Activated effector memory CD4-positive, alpha-beta T cell treated with anti-CD3 and anti-CD28 coated beads, Interleukin-2, amount 50 U/mL, for 16 hours (primary cell): ENCODE data around the gene EZR.
"Not testable (repeated sequence)": the region's sequence is repeated elsewhere in the genome, so short reads cannot be mapped to it uniquely, and the experiment has no call there.

Experiments used
- DNase-seq: peaks from one replicate; pipeline ENCODE4 v3.0.0-alpha.2; 2020

EZR gene

GRCh38 chr6:158793432-158793831, 25.7 kb downstream of the EZR start:
- no peak for DNase-seq

- not testable (repeated sequence) for DNase-seq
Measured at GRCh38 chr6:158792505-158792904, 26.7 kb downstream of the EZR start.

DNA sequence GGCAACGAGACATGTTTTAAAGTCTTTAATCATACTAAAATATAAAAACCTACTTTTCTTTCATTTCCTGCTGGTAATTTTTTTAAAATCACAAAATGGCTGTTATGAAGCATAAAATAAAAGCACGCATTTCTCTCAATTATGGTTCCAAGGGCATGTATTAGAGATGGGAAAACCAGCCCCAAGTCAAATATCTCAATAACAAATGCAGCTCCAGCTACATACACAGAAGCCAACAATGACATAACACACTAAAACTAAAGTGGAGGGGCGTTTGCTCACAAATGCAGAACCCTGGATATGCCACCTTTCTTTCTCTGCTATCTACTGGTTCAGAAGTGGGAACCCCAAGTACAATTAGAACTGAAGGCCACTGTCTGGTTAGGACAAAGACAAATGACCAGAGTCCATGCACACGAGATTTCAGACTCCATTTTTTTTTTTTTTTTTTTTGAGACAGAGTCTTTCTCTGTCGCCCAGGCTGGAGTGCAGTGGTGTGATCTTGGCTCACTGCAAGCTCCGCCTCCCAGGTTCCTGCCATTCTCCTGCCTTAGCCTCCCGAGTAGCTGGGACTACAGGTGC, 27.8 kb downstream of the EZR start:
- DNase-seq: no peak

DNA sequence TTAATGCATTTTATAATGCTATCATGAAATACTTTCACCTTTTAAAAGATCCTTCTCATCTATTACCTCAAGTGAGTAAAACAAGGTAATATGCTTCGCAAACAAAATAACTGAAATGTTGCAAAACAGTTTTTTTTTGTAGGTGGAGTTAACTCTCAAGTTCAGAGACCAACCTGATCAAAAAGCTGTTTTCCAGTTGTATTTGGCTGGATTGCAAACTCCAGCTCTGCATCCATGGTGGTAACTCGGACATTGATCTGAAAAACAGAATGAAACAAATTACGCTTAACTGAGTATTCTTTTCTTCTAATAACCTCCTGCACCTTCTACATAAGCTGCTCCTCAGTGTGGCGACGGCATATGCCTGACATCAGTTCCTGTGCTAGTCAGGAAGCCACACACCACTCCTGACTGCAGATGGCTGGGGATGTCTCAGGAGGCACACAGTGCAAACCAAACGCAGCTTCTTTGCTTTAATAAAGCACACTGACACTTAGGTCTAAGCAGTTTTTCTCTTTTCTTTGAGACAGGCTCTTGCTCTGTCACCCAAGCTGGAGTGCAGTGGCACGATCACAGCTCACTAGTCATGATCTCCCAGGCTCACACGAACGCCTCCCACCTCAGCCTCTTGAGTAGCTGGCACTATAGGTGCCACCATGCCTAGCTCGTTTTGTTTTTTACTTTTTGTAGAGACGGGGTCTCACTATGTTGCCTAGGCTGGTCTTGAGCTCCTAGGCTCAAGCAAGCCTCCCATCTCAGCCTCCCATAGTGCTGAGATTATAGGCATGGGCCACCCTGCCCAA, 29.9 kb downstream of the EZR start:
- peak; percentile 79 for DNase-seq

DNA sequence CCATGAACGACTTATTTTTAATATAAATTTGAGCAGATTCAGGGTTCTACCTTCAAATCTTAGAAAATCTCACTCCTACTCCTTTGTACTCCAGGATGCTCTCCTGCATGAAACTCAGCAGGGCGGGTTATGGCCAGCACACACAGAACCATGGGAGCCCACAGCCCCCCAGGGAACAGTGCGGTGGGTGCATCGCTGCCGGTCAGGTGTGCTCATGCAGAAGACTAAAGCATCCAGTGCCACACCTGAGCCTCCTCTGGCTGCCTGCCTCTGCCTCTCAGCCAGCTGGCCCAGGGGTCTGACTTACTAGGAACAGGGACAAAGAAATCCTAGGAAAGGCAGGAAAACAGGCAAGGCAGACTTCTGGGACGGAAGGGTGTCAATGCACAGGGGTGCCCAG, 31.8 kb downstream of the EZR start:
- no peak for DNase-seq

GRCh38 chr6:158786645-158787304, 32.4 kb downstream of the EZR start:
- DNase-seq: no peak

DNA sequence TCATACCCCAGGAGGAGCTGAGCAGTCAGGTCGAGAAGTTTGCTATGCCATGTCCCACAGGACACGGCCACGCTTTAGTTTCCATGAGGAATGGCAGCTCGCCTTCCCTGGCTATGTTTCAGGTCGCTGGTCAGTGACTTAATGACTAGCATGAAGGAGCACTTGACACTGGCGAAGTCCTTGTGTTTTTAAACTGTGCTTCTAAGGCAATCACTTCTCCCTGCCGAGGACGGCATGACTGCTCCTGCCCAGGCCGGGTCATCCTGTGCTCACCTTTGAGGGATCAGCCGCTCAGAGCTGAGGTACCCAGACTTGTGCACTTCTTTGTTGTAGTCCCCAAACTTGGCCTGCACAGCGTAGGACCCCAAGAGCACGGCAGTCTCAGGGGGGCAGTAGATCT, 34.1 kb downstream of the EZR start:
- no peak for DNase-seq

DNA sequence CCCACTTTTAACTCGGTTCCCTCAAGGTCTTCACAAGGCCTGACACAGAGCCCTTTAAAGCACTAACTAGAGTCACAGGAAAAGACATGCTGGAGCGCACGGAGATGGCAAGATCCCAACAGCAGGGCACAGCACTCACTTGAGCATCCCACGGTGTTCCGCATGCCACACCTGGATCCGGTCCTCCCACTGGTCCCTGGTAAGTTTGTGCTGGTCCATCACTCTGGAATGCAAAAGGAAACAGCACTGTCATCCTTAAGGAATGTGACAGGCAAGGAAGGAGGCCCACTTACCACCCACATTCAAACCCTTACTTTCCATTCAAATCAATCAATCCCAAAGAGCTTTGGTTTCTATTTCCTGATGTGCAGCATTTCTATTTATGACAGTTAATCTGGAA, 34.7 kb downstream of the EZR start:
- no peak for DNase-seq

- DNase-seq: no peak
Measured at GRCh38 chr6:158783851-158784250, 35.3 kb downstream of the EZR start.

GRCh38 chr6:158783167-158783450, 36.1 kb downstream of the EZR start:
- no peak for DNase-seq

DNA sequence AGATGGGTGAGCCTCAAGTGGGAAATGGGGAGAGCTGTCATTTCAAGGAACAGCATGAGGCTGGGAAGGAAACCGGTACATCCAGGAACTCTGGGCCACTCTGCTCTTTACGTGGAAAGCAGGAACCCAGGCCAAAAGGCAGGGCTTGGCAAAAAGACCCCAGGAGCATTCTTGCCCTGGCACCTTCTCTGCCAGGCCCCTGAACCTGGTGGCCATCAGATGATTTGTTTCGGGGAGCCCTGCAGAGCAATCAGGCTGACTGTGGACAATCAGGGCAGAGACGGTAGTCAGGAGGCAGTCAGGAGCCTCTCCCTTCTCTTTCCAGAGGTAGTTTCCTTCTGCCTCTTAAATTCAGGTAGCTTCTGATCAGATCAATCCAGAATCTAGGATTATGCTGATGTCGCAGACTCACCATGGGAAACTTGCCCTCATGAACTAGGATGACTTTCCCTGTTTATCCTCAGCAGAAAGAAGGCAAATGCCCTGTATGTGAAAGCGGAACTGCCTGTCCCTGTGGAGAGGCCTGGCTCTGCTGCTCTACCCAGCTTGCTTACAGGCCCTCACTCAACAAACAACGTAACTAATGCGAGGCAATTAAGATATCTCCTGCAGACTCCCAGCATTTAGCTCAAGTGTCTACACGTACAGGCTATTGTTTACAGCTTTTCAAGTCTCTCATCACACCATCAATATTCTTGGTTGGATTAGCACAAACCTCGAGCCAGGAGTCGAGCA, 36.6 kb downstream of the EZR start:
- no peak for DNase-seq

GRCh38 chr6:158781692-158782373, 37.3 kb downstream of the EZR start:
- DNase-seq: no peak

DNA sequence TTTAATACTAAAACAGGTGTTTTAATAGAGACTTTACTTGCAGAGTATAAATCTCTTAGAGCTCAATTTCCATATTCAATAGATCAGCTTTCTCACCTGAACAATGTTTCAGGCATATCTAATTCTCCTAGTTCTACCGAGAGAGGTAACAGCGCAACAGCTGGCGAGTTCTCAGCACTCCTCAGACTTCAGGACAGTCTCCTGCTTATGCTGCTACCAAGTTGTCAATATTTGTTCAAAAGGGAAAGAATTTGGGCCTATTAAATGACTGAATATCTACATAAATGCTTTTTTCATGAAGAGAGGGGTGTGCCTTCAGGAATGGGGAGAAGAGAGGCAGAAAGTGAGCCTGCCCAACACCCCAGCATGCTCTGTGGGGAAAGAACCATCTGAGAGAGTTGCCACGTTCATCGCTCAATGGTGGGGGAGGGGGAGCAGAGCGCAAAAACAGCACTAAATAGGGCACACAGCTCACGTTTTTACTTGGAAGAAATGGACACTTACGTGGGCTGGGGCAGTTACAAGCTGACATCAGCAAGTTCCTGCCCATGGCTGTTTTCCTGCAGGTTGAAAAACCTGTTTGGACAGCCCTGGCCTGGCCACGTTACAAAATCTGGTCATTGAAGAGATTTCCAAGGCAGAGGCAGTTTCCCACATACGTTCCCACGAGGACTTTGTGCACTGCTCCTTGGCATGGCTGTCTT, 38.0 kb downstream of the EZR start:
- DNase-seq: peak; percentile 38

DNA sequence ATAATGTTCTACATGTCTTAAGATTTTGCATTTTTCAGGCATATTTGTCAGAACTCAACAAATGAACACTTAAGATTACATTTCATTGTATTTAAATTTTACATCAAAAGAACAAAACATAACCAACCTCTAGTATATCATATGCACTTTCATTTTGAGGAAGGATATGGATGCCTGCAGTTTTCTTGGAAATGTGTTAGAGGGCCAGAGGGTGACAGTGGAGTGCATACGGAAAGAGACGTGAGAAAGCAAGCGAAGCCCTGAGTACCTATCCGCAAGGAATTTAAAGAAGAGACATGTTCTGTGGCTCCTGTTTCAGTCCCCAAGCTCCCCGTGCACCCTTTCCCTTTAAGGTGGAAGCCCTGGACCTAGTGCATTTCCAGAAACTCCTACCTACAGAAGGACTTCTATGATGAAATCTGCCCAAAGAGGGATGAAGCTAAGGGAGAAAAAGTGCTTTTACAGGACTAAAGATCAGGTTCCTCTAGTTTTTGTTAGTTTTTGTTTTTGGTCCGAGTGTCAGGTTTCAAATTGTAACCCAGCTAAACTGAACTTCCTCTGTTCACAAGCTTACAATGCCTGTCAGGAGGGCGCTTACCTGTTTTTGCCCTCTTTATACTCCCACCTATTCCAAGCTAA, 38.8 kb downstream of the EZR start:
- peak; percentile 36 for DNase-seq

DNA sequence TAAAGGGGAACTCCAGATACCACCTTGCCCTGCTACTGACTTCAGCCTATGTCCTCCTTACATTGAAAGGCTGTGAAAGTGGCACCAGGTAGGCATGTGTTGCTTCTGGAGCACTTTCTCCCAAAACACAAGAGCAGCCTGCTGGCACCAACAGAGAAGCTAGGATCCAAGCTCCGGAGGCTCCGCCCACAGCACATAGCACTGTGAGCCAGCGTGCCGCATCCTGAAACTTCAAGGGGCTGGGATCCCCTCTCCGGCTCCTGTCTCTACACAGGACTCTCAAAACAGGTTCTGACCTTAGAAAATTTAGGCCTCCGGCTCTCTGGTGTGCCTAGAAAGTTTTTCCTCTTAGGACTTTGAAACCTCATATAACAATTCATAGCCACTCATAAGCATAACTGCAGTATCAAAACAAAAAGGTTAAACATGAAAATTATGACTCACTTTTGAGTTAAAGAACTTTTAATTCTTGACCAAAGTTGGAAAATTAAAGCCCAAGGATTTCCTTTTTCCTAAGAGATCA, 41.1 kb downstream of the EZR start:
- peak; percentile 53 for DNase-seq

DNA sequence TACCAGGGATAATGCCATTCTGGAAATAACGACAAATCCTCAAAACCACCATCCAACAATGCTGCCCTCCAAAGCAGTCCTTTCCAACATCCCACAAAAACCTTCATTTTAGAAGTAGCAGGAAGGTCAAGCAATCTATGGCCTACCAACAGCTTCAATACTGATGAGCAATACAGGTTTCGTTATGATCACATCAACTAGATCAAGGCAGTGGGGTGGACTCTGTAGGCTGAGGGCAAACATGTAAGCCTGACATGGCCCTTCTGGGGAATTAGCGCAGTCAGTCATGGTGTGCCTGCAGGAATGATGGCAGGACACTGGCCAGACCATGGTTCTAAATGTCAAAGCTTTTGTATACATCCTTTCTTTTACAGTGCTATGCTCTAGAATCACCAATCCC, 41.7 kb downstream of the EZR start:
- peak; percentile 46 for DNase-seq

DNA sequence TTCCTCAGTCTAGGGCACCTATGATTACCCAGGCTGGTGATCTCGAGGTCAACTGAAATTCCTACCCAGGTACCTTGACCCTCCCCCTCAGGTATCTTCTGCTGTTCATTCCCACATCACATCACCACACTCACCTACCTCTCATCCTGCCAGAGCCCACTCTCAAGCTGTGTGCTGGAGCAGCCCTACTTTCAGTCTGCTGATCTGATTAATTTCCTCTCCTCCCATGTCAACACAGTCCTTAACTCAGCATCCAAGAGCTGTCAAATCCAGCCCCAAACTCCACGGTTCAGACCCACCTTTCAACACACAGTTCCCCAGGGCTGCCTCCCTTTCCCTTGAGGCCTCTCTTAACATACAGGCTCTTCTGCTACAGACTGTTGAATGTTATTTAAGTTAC, 42.4 kb downstream of the EZR start:
- no peak for DNase-seq

GRCh38 chr6:158775832-158776231, 43.3 kb downstream of the EZR start:
- DNase-seq: peak; percentile 60

- DNase-seq: peak; percentile 38
Measured at GRCh38 chr6:158774717-158775449, 44.3 kb downstream of the EZR start.

- peak; percentile 57 for DNase-seq
Measured at GRCh38 chr6:158773581-158774449, 45.4 kb downstream of the EZR start.
